ENCODE results near the gene COL5A1.

The COL5A1 gene

GRCh38 chr9:134840511-134840910 is 198.9 kb downstream of the COL5A1 start:
- H3K4me3 ChIP-seq (ENCODE audit: low read length), result no peak overlapping the region
- no peak for TF ChIP-seq CTCF (IDR thresholded peaks at IDR 0.05; ENCODE audit: insufficient read depth, low read depth, low read length, missing control alignments)
- no peak for DNase-seq (ENCODE audit: low read depth)

GRCh38 chr9:134841180-134841904 is 199.7 kb downstream of the COL5A1 start:
- no peak for TF ChIP-seq CTCF (IDR thresholded peaks at IDR 0.05; ENCODE audit: insufficient read depth, low read depth, low read length, missing control alignments)
- no peak overlapping the region for H3K4me3 ChIP-seq (ENCODE audit: low read length)
- no peak for DNase-seq (ENCODE audit: low read depth)

- no peak for TF ChIP-seq CTCF (IDR thresholded peaks at IDR 0.05; ENCODE audit: insufficient read depth, low read depth, low read length, missing control alignments)
- no peak for DNase-seq (ENCODE audit: low read depth)
- no peak overlapping the region for H3K4me3 ChIP-seq (ENCODE audit: low read length)
Observed at GRCh38 chr9:134842321-134842720, 200.7 kb downstream of the COL5A1 start.

- DNase-seq (ENCODE audit: low read depth), result no peak
- TF ChIP-seq CTCF (IDR thresholded peaks at IDR 0.05; ENCODE audit: insufficient read depth, low read depth, low read length, missing control alignments), result no peak
- no peak overlapping the region for H3K4me3 ChIP-seq (ENCODE audit: low read length)
Observed at GRCh38 chr9:134843740-134844139, 202.1 kb downstream of the COL5A1 start.

GRCh38 chr9:134844821-134845220 is 203.2 kb downstream of the COL5A1 start:
- no peak for TF ChIP-seq CTCF (IDR thresholded peaks at IDR 0.05; ENCODE audit: insufficient read depth, low read depth, low read length, missing control alignments)
- no peak overlapping the region for H3K4me3 ChIP-seq (ENCODE audit: low read length)
- DNase-seq (ENCODE audit: low read depth), result no peak

GRCh38 chr9:134846187-134846586 is 204.6 kb downstream of the COL5A1 start:
- TF ChIP-seq CTCF (IDR thresholded peaks at IDR 0.05; ENCODE audit: insufficient read depth, low read depth, low read length, missing control alignments), result no peak
- no peak for DNase-seq (ENCODE audit: low read depth)
- no peak overlapping the region for H3K4me3 ChIP-seq (ENCODE audit: low read length)

GRCh38 chr9:134846699-134847098 is 205.1 kb downstream of the COL5A1 start:
- DNase-seq (ENCODE audit: low read depth), result no peak
- H3K4me3 ChIP-seq (ENCODE audit: low read length), result no peak overlapping the region
- no peak for TF ChIP-seq CTCF (IDR thresholded peaks at IDR 0.05; ENCODE audit: insufficient read depth, low read depth, low read length, missing control alignments)
